ENCODE measurements around the gene FOXO3.
A peak's percentile ranks its signal among the peaks of the same experiment; 100 is the strongest.

DNA sequence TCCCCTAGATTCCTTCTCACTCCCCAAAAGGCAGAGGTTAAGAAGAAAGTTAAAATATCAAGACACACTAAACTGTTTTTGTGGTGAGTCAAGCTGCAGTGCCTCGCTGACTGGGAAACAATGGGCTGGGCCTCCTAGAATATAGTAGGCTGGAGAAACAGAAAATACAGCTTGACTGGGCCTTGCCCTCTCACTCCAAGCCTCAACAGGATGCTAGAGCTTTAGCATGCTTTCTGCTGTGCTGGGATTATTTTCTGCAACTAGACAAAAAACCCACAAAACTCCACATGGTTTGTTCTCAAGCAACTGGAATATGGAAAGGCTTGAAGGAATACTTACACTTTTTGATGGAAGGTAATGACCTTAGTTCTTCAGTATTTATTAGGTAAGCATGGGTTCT lies 27.9 kb downstream of the FOXO3 start:
- TF ChIP-seq POLR2A (IDR thresholded peaks at IDR 0.05): no peak
- TF ChIP-seq, protein P1, sequence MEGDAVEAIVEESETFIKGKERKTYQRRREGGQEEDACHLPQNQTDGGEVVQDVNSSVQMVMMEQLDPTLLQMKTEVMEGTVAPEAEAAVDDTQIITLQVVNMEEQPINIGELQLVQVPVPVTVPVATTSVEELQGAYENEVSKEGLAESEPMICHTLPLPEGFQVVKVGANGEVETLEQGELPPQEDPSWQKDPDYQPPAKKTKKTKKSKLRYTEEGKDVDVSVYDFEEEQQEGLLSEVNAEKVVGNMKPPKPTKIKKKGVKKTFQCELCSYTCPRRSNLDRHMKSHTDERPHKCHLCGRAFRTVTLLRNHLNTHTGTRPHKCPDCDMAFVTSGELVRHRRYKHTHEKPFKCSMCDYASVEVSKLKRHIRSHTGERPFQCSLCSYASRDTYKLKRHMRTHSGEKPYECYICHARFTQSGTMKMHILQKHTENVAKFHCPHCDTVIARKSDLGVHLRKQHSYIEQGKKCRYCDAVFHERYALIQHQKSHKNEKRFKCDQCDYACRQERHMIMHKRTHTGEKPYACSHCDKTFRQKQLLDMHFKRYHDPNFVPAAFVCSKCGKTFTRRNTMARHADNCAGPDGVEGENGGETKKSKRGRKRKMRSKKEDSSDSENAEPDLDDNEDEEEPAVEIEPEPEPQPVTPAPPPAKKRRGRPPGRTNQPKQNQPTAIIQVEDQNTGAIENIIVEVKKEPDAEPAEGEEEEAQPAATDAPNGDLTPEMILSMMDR (IDR thresholded peaks at IDR 0.05): no peak
- TF ChIP-seq POLR2AphosphoS5 (IDR thresholded peaks at IDR 0.05): peak in 1 of 4 donors; percentile 49
- TF ChIP-seq EP300 (IDR thresholded peaks at IDR 0.05): no peak
